ENCODE measurements around the gene FFAR1.

FFAR1 gene

GRCh38 chr19:35362261-35363000, 14.7 kb downstream of the FFAR1 start:
- Histone ChIP-seq H3K27me3 (replicated peaks) (no peaks in the 10 kb centered on the region), H3K36me3 (replicated peaks) (no peaks in the 10 kb centered on the region), H3K27ac (no peak overlapping the region), H3K4me3 (ENCODE audit: low read depth, low read length) (no peak overlapping the region)
- no peak for DNase-seq
- in situ Hi-C loops (cut with HindIII; ENCODE audit: low pct_ligation_motif_present, low sequenced_read_pairs): no loop called here
- no peak for TF ChIP-seq CTCF (IDR thresholded peaks at IDR 0.05; ENCODE audit: low read depth, low read length, missing control alignments)

- H3K27ac ChIP-seq: no peak overlapping the region
- H3K36me3 ChIP-seq (replicated peaks): no peaks in the 10 kb centered on the region
- H3K4me3 ChIP-seq (ENCODE audit: low read depth, low read length): no peak overlapping the region
- in situ Hi-C loops (cut with HindIII; ENCODE audit: low pct_ligation_motif_present, low sequenced_read_pairs): no loop called here
- no peak for TF ChIP-seq CTCF (IDR thresholded peaks at IDR 0.05; ENCODE audit: low read depth, low read length, missing control alignments)
- H3K27me3 ChIP-seq (replicated peaks): no peaks in the 10 kb centered on the region
- no peak for DNase-seq
Observed at GRCh38 chr19:35363001-35363590, 15.4 kb downstream of the FFAR1 start.

- in situ Hi-C loops (cut with HindIII; ENCODE audit: low pct_ligation_motif_present, low sequenced_read_pairs): no loop called here
- TF ChIP-seq CTCF (IDR thresholded peaks at IDR 0.05; ENCODE audit: low read depth, low read length, missing control alignments): no peak
- Histone ChIP-seq H3K27me3 (replicated peaks) (no peaks in the 10 kb centered on the region), H3K27ac (no peak overlapping the region), H3K4me3 (ENCODE audit: low read depth, low read length) (no peak overlapping the region), H3K36me3 (replicated peaks) (no peaks in the 10 kb centered on the region)
- DNase-seq: no peak
Observed at GRCh38 chr19:35363711-35364425, 16.2 kb downstream of the FFAR1 start.

- Histone ChIP-seq H3K27me3 (replicated peaks) (no peaks in the 10 kb centered on the region), H3K4me3 (ENCODE audit: low read depth, low read length) (no peak overlapping the region), H3K36me3 (replicated peaks) (no peaks in the 10 kb centered on the region), H3K27ac (no peak overlapping the region)
- in situ Hi-C loops (cut with HindIII; ENCODE audit: low pct_ligation_motif_present, low sequenced_read_pairs): no loop called here
- no peak for TF ChIP-seq CTCF (IDR thresholded peaks at IDR 0.05; ENCODE audit: low read depth, low read length, missing control alignments)
- DNase-seq: no peak
Observed at GRCh38 chr19:35365303-35365702, 17.6 kb downstream of the FFAR1 start.

GRCh38 chr19:35368378-35368777, 20.7 kb downstream of the FFAR1 start:
- DNase-seq: no peak
- TF ChIP-seq CTCF (IDR thresholded peaks at IDR 0.05; ENCODE audit: low read depth, low read length, missing control alignments): no peak

More at GRCh38 chr19:35368378-35368777, 20.7 kb downstream of the FFAR1 start:
- in situ Hi-C loops (cut with HindIII; ENCODE audit: low pct_ligation_motif_present, low sequenced_read_pairs): no loop called here
- Histone ChIP-seq H3K27ac (no peak overlapping the region), H3K36me3 (replicated peaks) (no peaks in the 10 kb centered on the region), H3K4me3 (ENCODE audit: low read depth, low read length) (no peak overlapping the region), H3K27me3 (replicated peaks) (no peaks in the 10 kb centered on the region)

All from brain microvascular endothelial cell (primary cell).